ENCODE data around the gene PLRG1.
A peak's percentile ranks its signal among the peaks of the same experiment; 100 is the strongest.

PLRG1 gene

GRCh38 chr4:154517591-154517990, 32.6 kb downstream of the PLRG1 start:
- ATAC-seq, result no peak
- H3K27ac Mint-ChIP-seq, result no peak overlapping the region

GRCh38 chr4:154516318-154517029, 33.7 kb downstream of the PLRG1 start:
- Mint-ChIP-seq H3K27me3 (peaks cover 32% of the 10 kb centered on the region), H3K9me3 (no peaks in the 10 kb centered on the region), H3K27ac (no peak overlapping the region), H3K36me3 (ENCODE audit: low read depth) (no peaks in the 10 kb centered on the region), H3K4me3 (no peak overlapping the region), H3K4me1 (no peaks in the 10 kb centered on the region)
- DNase-seq (no peak), ATAC-seq (no peak)

More at GRCh38 chr4:154517591-154517990, 32.6 kb downstream of the PLRG1 start:
- no peaks in the 10 kb centered on the region for H3K36me3 Mint-ChIP-seq (ENCODE audit: low read depth)
- no peak overlapping the region for H3K4me3 Mint-ChIP-seq
- H3K9me3 Mint-ChIP-seq, result no peaks in the 10 kb centered on the region
- peaks cover 28% of the 10 kb centered on the region for H3K27me3 Mint-ChIP-seq
- no peaks in the 10 kb centered on the region for H3K4me1 Mint-ChIP-seq
- DNase-seq, result no peak

GRCh38 chr4:154511981-154512380, 38.2 kb downstream of the PLRG1 start:
- H3K27me3 Mint-ChIP-seq, result peaks cover 28% of the 10 kb centered on the region
- H3K9me3 Mint-ChIP-seq, result no peaks in the 10 kb centered on the region
- no peak for DNase-seq
- no peak overlapping the region for H3K27ac Mint-ChIP-seq
- no peak for ATAC-seq
- H3K4me1 Mint-ChIP-seq, result no peaks in the 10 kb centered on the region
- no peaks in the 10 kb centered on the region for H3K36me3 Mint-ChIP-seq (ENCODE audit: low read depth)
- H3K4me3 Mint-ChIP-seq, result no peak overlapping the region

- DNase-seq (no peak), ATAC-seq (no peak)
- H3K4me3 Mint-ChIP-seq, result no peak overlapping the region
- peaks cover 28% of the 10 kb centered on the region for H3K27me3 Mint-ChIP-seq
- no peaks in the 10 kb centered on the region for H3K4me1 Mint-ChIP-seq
- H3K36me3 Mint-ChIP-seq (ENCODE audit: low read depth), result no peaks in the 10 kb centered on the region
- H3K27ac Mint-ChIP-seq, result no peak overlapping the region
- no peaks in the 10 kb centered on the region for H3K9me3 Mint-ChIP-seq
Observed at GRCh38 chr4:154511548-154511947, 38.7 kb downstream of the PLRG1 start.

GRCh38 chr4:154507156-154507555, 43.0 kb downstream of the PLRG1 start:
- no peaks in the 10 kb centered on the region for H3K9me3 Mint-ChIP-seq
- DNase-seq, result no peak
- no peak overlapping the region for H3K27ac Mint-ChIP-seq
- no peaks in the 10 kb centered on the region for H3K36me3 Mint-ChIP-seq (ENCODE audit: low read depth)
- H3K4me1 Mint-ChIP-seq, result no peaks in the 10 kb centered on the region
- peaks cover 43% of the 10 kb centered on the region for H3K27me3 Mint-ChIP-seq
- H3K4me3 Mint-ChIP-seq, result no peak overlapping the region
- no peak for ATAC-seq

- Mint-ChIP-seq H3K9me3 (no peaks in the 10 kb centered on the region), H3K36me3 (ENCODE audit: low read depth) (no peaks in the 10 kb centered on the region), H3K4me3 (no peak overlapping the region), H3K4me1 (no peaks in the 10 kb centered on the region), H3K27ac (no peak overlapping the region), H3K27me3 (peaks cover 42% of the 10 kb centered on the region)
- DNase-seq (no peak), ATAC-seq (no peak)
Observed at GRCh38 chr4:154506253-154506652, 43.9 kb downstream of the PLRG1 start.

GRCh38 chr4:154503598-154503997, 46.6 kb downstream of the PLRG1 start:
- H3K27me3 Mint-ChIP-seq, result peaks cover 39% of the 10 kb centered on the region
- H3K27ac Mint-ChIP-seq, result no peak overlapping the region
- H3K4me1 Mint-ChIP-seq, result no peaks in the 10 kb centered on the region
- no peak overlapping the region for H3K4me3 Mint-ChIP-seq
- H3K36me3 Mint-ChIP-seq (ENCODE audit: low read depth), result no peaks in the 10 kb centered on the region
- DNase-seq (no peak), ATAC-seq (no peak)
- H3K9me3 Mint-ChIP-seq, result no peaks in the 10 kb centered on the region

- ATAC-seq (no peak), DNase-seq (no peak)
- Mint-ChIP-seq H3K4me1 (no peaks in the 10 kb centered on the region), H3K9me3 (no peaks in the 10 kb centered on the region), H3K36me3 (ENCODE audit: low read depth) (no peaks in the 10 kb centered on the region), H3K27me3 (peaks cover 39% of the 10 kb centered on the region), H3K27ac (no peak overlapping the region), H3K4me3 (no peak overlapping the region)
Observed at GRCh38 chr4:154502111-154502510, 48.1 kb downstream of the PLRG1 start.

- H3K27ac Mint-ChIP-seq, result no peak overlapping the region
- ATAC-seq (no peak), DNase-seq (no peak)
- no peaks in the 10 kb centered on the region for H3K36me3 Mint-ChIP-seq (ENCODE audit: low read depth)
- H3K27me3 Mint-ChIP-seq, result peaks cover 42% of the 10 kb centered on the region
- no peaks in the 10 kb centered on the region for H3K9me3 Mint-ChIP-seq
- no peaks in the 10 kb centered on the region for H3K4me1 Mint-ChIP-seq
- no peak overlapping the region for H3K4me3 Mint-ChIP-seq
Observed at GRCh38 chr4:154497889-154498288, 52.3 kb downstream of the PLRG1 start.

- peaks cover 52% of the 10 kb centered on the region for H3K27me3 Mint-ChIP-seq
- H3K36me3 Mint-ChIP-seq (ENCODE audit: low read depth), result no peaks in the 10 kb centered on the region
- ATAC-seq, result no peak
- peaks cover 9% of the 10 kb centered on the region for H3K4me1 Mint-ChIP-seq
- no peak overlapping the region for H3K27ac Mint-ChIP-seq
- H3K9me3 Mint-ChIP-seq, result no peaks in the 10 kb centered on the region
- H3K4me3 Mint-ChIP-seq, result no peak overlapping the region
- no peak for DNase-seq
Observed at GRCh38 chr4:154495867-154496266, 54.3 kb downstream of the PLRG1 start.

- H3K4me1 Mint-ChIP-seq, result peaks cover 12% of the 10 kb centered on the region
- DNase-seq (no peak), ATAC-seq (no peak)
- H3K36me3 Mint-ChIP-seq (ENCODE audit: low read depth), result no peaks in the 10 kb centered on the region
- H3K27ac Mint-ChIP-seq, result no peak overlapping the region
- H3K27me3 Mint-ChIP-seq, result peaks cover 73% of the 10 kb centered on the region
- peak overlapping the region; percentile 71 for H3K4me3 Mint-ChIP-seq
- H3K9me3 Mint-ChIP-seq, result no peaks in the 10 kb centered on the region
Observed at GRCh38 chr4:154492288-154492687, 57.9 kb downstream of the PLRG1 start.

- Mint-ChIP-seq H3K27ac (no peak within 1 kb of the TSS), H3K4me3 (peak within 1 kb of the TSS; percentile 71), H3K36me3 (ENCODE audit: low read depth) (no peaks in the 10 kb centered on the region), H3K9me3 (no peaks in the 10 kb centered on the region), H3K4me1 (peaks cover 12% of the 10 kb centered on the region), H3K27me3 (peaks cover 73% of the 10 kb centered on the region)
- ATAC-seq (peak; percentile 37), DNase-seq (peak; percentile 26)
Observed at GRCh38 chr4:154491341-154492271, 58.6 kb downstream of the PLRG1 start, which contains the start of gene DCHS2. Gene DCHS2 (minus strand): TSS chr4:154491799. CDS start chr4:154491355, 444 bp downstream.

- H3K27ac Mint-ChIP-seq, result no peak overlapping the region
Observed at GRCh38 chr4:154490583-154491340, 59.4 kb downstream of the PLRG1 start.

GRCh38 chr4:154490234-154490582, 60.0 kb downstream of the PLRG1 start:
- Mint-ChIP-seq H3K4me3 (no peak overlapping the region), H3K36me3 (ENCODE audit: low read depth) (no peaks in the 10 kb centered on the region), H3K4me1 (peaks cover 12% of the 10 kb centered on the region), H3K27ac (no peak overlapping the region), H3K27me3 (peaks cover 65% of the 10 kb centered on the region), H3K9me3 (no peaks in the 10 kb centered on the region)
- ATAC-seq (no peak), DNase-seq (no peak)

More at GRCh38 chr4:154490583-154491340, 59.4 kb downstream of the PLRG1 start:
- peaks cover 69% of the 10 kb centered on the region for H3K27me3 Mint-ChIP-seq
- DNase-seq, result peak; percentile 35
- no peaks in the 10 kb centered on the region for H3K9me3 Mint-ChIP-seq
- peak overlapping the region; percentile 71 for H3K4me3 Mint-ChIP-seq
- peak; percentile 53 for ATAC-seq
- peaks cover 12% of the 10 kb centered on the region for H3K4me1 Mint-ChIP-seq
- H3K36me3 Mint-ChIP-seq (ENCODE audit: low read depth), result no peaks in the 10 kb centered on the region

All from activated naive CD8-positive, alpha-beta T cell treated with anti-CD3 and anti-CD28 coated beads, Interleukin-2, amount 50 U/mL, for 24 hours (primary cell).